Measurements from ENCODE around the gene LDHD.
"Not testable (repeated sequence)": the region's sequence is repeated elsewhere in the genome, so short reads cannot be mapped to it uniquely, and the experiment has no call there.

The LDHD gene

DNA sequence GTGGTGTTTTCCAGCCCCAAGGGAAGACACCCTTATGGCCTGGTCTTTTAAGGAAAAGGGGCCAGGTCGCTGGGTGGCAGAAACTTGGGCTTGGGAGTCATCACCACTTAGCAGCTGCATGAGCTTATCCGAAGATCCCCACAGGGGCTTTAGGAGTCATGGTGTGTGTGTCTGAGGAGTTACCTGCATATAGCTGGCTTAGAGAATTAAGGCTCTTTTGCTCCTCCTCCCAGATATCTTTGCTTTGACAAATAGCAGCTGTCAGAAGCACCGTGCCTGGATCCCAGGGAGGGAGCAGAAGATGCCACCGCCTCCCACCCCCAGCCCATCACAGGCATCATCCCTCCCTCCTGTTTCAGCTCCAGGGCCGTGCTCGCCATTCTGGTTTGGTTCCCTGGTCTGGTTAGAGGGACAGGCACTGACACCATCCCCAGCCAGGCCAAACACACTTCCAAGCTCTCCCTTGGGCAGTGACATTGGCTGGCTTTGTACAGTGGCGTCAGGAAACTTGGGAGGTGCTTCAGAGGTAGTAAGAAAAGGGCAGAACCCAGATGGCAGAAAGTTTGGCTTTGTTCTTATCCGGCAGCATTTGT lies 17.4 kb downstream of the LDHD start:
- DNase-seq = no peak

DNA sequence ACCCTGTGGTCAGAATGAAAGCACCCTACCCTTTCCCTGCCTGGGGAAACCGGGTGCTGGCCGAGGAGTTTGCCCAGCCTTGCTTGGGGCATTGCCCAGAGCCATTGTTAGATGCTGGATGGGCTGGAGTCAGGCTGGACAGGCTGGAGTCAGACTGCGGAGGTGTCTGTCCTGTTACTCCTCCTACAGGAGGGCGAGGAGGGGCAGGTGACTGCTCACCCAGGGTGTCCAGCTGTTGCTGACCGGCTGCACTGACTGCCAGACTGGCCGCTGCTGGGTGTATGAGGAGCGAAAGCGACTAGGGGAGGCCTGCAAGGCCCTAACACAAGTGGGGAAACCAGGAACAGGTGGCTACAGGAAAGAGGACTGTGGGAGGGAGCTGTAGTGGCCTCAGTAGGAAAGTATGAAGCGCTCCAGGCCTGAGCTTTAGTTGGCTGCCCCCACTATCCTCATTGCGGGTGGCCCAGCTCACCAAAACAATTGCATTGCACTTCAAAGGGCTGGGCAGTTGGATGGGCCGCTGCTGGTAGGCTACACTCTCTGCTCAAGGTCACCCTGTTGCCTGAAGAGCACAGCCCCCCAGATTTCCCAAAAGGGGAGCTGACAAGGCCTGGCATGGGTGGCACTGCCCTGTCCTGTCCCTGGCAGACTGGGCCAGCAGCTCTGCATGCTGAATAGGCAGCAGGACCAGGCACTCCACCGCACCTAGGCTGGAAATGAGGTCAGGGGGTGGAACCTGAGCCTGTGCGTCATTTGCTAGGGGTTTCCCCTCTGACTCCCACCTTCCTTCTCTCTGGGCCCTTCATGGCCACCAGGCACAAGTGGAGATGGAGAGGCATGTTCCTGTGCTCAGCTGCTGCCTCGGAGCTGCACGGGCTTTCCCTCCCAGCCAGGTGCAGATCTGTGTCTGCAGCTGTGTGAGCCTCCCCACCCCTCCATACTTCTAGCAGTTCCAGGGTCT lies 18.4 kb downstream of the LDHD start:
- DNase-seq = peak; percentile 64 to 81

DNA sequence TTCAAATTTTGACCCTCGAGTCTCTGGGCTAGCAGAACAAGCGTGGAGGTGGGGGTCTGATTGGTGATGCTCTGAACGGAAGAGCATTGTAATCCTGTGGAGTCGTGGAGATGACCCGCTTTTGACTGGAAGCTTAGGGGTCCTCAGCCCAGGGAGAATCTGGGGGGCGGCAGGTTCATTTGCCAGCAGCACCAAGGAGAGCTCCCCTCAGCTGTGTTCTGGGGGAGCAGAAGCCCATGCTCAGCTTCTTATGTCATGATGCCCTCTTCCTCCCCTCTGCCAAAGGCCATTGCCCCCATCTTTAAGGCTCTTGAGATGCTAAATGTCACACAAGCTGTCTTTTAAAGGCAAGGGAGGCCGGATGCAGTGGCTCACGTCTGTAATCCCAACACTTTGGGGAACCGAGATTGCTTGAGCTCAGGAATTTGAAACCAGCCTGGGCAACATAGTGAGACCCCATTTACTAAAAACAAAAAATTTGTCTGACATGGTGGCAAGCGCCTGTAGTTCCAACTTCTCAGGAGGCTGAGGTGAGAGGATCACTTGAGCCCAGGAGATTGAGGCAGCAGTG lies 19.3 kb downstream of the LDHD start:
- no peak for DNase-seq

DNA sequence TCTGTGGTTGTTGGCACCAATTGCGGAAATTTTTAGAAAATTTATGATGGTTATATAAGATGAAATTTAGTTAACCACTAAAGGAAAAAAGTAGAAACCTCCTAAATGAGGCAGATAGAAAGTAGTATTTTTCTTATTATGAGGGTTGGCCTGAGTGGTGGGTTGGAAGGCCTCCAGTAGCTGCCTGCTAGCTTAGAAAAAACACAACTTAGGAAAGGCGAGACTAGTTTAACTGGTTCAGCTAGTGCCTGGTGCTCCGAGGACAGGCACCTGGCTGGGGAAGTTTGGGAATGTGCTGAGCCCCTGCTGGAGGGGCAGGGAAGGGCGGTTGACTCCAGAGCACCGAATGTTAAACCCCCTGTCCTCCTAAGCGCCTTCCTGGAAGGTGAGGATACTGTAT lies 19.9 kb downstream of the LDHD start:
- no peak for DNase-seq

DNA sequence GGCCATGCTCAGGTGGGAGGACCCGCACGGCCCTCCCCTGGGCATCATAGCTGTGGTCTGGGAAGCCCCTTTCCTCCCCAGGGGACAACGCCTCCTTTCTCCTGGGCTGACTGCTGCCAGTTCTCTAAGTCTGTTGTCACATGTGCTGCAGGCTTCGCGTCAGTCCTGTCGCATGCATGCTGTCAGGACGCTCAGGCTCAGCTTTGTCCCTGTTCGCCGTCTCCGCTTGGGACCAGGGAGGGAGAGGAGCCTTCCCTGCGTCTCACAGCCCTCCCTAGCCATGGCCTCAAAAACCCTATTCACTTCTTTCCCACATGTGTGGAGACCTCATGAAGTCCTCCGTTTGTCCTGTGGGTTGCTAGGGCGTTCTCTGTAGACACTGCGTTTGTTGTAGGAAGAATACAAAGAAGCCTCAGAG lies 21.4 kb downstream of the LDHD start:
- no peak for DNase-seq

DNA sequence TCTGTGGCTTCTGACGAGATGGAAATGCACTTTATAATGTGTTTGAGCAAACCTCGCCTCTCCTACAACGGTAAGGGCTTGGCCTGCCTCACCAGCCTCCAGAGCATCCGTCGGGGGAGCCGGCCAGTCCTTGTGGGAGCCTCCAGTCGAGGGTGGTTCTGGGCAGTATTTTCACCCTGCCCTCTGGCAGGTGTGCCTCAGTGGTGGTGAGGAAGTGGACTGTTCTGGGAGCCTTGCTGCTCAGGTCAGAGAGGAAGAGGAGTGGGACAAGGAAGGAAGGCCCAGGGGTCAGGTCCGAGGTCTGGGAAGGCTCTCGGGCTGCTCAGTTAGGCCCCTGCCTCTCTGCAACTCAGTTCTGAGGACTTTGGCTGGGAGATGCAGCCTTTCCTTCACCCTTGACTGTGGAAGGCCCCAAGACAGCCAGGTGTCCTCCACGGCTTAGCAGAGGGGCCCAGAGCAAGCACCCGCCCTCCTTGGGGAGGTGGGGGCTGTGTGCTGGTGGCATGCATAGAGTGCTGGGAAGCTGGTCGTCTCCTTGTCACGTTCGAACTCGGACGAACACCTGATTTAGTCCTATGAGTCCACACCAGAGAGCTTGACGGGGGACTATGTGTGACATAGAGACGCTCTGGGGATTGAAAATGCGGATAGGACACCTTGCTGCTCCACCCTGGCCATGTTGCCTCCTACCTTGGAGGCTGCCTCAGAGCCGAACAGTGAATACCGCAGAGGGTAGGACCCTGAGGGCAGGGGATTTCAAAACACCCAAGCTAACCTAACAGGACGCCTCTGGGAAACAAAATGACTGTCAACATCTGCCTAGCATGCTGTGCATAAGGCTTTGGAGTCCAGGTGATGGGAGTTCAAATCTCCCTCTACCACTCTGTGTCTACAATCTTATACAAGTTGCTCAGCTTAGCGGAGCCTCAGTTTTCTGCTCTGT lies 22.7 kb downstream of the LDHD start:
- no peak for DNase-seq

DNA sequence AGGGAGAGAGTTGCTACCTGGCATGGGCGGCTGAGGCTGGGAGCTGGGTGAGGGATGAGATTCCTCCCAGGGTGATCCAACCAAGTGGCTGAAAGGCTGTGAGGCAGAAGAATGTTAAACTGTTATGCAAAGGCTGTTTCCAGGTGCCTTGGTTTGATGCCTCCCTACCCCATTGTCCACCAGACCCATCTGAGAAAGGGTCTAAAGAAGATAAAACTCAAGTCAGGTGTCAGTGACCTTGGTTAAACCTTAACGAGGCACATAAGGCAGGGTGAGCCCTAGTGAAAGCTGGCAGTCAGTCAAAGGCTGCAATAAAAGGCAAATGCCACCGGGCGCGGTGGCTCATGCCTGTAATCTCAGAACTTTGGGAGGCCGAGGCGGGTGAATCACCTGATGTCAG lies 23.8 kb downstream of the LDHD start:
- no peak for DNase-seq

DNA sequence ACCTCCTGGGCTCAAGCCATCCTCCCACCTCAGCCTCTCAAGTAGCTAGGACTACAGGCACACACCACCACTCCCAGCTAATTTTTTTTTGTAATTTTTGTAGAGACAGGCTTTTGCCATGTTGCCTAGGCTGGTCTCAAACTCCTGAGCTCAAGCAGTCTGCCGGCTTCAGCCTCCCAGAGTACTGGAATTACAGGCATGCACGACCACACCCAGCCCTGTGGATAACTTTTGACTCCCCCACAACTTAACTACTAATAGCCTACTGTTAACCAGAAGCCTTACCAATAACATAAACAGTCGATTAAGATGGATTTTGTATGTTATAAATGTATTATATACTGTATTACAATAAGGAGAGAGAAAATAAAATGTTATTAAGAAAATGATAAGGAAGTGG lies 25.0 kb downstream of the LDHD start:
- not testable (repeated sequence) for DNase-seq

DNA sequence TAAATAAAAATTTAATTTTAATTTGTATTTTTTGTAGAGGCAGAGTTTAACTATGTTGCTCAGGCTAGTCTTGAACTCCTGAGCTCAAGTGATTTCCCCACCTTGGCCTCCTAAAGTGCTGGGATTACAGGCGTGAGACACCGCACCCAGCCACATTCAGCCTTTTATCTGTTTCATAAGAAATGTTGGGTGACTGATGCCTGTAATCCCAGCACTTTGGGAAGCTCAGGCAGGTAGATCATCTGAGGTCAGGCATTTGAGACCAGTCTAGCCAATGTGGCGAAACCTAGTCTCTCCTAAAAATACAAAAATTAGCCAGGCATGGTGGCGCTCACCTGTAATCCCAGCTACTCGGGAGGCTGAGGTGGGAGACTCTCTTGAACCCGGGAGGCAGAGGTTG lies 25.7 kb downstream of the LDHD start:
- DNase-seq = not testable (repeated sequence)

DNA sequence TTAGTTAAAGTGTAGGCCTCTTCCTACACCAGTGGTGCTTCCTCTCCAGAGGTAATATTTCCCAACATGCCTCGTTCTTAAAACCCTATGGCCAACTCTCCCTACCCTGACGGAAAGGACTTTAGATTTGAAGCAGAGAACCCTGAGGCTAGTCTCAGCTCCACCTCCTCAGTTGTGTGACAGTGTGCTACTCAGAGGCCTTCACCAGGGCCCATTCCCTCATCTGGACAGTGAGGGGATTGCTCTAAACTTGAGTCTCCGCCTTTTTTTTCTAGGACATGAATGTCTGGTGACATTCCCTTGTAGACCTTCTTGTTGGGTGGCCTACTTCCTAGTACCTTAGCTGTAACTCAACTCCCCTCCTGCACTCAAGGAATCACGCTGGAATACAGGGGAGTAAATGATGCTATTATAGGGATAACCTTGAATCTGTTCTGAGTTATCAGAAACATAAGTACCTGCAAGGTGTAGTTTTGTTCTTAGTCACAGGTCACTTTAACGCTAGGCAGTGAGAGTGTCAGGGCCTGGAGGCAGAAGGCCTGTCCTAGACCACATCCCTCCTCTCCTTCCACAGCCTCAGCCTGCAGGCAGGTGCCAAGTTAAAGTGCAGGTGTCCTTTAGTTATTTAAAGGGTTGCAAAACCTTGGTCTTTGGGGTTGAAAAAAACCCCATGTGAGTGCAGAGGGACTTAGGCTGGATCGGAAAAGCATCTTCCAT lies 26.9 kb downstream of the LDHD start:
- no peak for DNase-seq

DNA sequence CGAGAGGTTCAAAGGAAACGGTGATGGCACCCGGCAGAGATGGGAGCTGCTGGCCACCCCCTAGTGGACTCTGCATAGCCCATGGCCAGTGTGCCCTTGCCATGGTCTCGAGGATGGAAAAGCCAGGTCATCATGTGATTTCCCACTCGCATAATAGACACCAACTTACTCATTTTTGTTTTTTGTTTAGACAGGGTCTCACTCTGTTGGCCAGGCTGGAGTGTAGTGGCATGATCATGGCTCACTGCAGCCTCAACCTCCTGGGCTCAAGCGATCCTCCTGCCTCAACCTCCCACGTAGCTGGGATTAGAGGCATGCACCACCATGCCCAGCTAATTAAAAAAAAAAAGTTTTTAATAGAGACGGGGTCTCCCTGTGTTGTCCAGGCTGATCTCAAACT lies 27.6 kb downstream of the LDHD start:
- no peak for DNase-seq

DNA sequence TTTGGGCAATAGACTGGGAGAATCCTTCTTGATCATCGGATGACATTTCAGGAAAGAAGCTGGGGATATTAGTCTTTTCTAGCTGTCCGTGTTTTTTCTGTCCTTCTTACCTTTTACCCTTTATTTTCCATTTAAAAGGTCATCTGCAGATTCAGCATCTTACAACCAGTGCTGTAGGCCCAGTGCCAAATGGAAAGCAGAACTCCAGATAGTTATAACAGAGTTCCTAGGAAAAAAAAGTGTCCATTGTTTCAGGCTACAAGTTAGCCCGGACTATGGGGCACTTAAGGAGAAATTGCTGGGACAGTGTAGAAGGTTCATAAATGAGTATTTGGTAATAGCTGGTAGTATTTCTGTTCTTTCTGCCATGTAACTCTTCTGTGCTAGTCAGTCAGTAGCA lies 28.4 kb downstream of the LDHD start:
- DNase-seq = no peak

DNA sequence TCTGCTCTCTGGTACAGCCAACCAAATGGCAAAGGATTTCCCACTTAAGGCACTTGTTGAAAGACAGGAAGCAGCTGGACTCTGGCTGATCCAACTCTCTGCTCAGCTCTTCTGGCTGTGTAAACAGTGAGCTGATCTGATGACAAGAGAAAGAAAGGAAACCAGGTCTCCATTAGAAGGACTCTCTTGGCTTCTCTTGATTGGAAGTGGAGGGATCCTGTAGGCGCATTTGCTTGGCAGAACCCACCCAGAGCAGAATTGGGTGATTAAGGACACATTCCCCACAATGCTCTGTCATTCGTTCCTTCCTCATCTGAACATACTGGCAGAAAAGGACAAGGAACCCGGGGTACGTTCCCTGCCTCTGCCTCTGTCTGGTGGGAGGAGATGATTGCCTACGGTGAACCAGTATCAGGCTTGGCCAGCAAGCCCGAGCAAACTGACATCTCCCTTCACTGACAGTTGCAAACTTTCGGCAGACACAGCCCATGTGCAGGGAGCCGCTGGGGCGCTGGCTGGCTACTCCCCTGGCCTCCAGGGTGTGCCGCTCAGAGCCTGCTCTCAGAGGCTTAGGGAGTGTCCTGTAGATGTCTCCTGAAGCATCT lies 29.1 kb downstream of the LDHD start:
- no peak for DNase-seq

DNA sequence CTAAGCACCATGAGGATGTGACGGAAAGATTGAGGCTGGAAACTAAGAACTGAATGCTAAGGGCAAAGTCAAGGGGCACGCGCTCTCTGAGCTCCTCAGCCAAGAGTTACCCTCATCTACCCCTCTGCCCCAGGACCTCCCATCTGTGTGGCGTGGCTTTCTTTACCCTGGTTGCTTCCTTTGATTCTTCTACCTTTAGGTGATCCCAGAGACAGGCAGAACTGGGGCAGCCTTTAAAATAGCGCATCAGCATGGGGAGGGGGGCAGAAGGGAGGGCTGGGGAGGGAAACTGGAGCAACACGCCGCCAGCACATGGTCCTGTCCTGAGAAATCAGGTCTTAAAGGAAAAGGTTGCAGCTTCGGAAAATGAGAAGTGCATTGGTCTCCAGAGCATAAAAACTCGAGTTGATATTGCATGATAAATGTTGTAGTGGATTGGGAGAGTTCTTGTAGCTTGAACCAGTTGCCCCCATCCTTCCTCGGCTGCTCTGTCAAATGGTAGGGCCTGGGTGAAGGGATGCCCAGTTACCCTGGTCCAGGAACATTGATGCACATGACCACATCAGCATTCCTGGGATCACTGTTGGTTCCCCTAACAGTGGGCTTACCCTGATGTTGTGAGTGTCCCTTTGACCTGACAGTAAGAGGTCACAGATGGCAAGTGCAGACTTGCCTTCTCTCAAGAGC lies 29.7 kb downstream of the LDHD start:
- no peak for DNase-seq

DNA sequence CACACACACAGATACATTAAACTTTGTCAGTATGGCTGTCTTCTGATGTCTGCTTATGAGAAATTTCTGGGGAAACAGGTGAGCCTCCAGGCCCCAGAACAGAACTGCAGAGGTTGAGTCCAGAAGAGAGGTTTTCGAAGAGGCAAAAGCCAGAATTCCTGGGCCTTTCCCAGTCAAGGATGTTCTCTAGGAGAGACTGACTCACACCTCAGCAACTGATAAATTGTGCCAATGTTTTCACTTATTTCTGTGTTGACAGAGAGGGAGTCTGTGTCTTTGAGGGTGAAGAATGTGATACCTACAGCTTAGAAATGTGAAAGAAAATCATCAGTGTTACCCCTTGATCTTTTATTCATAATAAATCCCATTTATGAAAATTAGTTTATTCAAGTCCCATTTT lies 30.3 kb downstream of the LDHD start:
- no peak for DNase-seq

DNA sequence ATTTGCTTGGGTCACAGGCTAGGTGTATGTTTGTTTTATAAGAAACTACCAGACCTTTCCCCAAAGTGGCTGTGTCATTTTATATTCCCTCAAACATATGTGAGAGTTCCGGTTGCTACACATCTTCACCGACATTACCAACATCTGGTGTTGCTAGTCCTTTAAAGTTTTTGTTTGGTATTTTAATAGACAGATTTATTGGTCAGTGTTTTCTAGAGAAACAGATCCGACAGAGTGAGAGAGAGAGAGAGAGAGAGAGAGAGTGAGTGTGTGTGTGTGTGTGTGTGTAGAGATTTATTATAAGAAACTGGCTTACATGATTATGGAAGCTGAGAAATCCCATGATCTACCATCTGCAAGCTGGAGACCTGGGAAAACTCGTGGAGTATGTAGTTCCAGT lies 31.0 kb downstream of the LDHD start:
- no peak for DNase-seq

DNA sequence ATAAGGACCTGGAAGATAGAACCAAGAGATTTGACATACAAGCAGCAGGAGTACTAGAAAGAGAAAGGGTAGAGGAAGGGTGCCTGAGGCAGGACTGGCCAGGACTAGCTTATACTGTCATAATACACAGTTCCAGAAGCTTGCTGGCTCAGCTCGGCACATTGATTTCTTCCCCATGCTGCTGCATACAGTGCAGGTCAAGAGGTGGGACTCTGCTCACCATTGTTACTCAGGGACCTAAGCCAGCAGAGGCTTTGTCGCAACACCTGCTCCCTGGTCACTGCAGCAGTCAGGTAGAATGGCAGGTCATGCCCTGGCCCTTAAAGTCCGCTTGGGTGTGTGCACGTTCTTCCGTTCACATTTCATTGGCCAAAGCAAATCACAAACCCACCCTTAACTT lies 32.8 kb downstream of the LDHD start:
- no peak for DNase-seq

DNA sequence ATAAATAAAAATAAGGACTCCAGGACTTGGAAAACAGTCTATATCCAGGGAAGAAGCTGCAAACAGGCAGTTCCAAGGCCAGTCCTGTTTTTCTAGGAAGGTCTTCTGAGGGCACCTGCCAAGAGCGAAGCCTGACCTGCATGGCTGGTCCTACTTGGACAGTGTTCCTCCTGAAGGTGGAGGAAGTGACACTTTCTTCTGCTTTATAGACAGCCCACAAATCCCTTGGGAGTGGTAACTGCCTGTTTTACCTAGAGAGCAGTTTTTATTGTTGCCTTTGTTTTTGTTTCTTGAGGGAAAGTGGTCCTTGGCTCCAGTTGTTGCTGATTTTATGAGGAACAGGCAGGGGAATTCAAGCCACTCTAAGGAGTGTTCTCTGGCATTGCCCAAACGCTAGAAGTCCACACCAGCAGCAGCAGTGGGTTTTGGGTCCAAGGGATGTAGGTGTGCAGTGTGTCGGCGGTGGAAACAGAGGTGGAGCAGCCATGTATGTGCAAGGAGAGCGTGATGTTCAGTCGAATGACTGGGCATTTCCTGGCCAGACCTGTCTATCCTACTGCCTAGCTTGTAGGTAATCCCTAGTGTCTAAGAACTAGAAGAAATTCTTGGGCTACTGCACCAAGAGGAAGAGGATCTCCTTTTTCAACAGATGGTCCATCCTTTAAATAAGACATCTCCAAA lies 35.3 kb downstream of the LDHD start:
- DNase-seq = no peak

DNA sequence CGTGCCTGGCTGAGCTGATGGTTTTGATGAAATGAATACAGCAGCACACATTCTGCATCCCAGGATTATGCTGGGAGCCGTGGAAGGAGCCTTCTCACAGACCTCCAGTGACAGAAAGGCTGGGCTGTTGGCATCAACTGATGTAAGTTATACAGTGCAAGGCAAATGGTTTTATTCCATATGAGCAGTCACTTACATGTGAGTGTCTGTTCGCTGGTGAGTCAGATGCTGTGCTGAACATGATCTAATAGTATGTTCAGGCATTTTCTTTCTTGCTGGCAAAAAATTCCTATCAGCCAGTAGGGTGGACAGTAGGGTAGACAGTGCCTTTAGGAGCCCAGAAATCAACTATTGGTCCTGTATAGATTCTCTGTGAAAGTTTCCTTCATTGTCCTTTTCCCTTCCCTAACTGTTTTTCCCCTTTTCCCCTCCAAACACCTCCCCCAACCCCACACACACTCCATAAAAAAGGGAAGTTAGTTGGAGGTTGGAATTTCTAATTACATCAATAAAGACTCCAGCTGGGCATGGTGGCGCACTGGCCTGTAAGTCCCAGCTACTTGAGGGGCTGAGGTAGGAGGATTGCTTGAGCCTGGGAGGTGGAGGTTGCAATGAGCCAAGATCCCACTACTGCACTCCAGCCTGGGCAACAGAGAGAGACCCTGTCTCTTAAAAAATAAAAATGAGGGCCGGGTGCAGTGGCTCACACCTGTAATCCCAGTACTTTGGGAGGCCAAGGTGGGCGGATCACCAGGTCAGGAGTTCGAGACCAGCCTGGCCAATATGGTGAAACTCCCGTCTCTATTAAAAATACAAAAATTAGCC lies 36.2 kb downstream of the LDHD start:
- no peak for DNase-seq

Data from CD4-positive, alpha-beta T cell treated with Interferon alpha-2 for 1 hour (primary cell).